ENCODE results near the gene NPAS1. TPM values are rescaled to one million over a fixed set of nuclear protein-coding genes. Genes with fewer than 3 reads are reported as not detected.

Gene NPAS1
- total and polyA plus RNA-seq, 2 of the 8 experiments (the other 6 are each of a cell fraction or from before 2014, with no cell fraction given) = 9.9 to 13.9 TPM

DNA sequence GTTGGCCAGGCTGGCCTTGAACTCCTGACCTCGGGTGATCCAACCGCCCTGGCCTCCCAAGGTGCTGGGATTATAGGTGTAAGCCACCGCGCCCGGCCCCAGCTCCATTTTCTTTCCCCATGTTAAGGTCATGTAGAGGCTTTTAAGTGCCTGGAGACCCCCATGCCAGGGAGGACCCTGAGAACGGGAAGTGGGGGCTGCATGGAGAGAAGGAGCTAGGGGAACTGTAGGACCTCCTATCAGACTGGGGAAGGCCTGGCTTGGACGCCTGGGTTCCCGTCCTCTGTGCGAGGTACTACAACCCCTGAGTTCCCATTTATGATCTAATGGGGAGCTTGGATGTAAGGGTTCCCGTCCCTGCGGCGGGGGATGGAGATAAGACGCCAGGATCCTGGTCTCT, 714 bp upstream of the NPAS1 start (continued):
- TF ChIP-seq NANOG (IDR thresholded peaks at IDR 0.05; ENCODE audit: insufficient read depth, low read depth, low read length, poor library complexity, severe bottlenecking) (no peak), EZH2 (IDR thresholded peaks at IDR 0.05; ENCODE audit: low read depth, low read length, severe bottlenecking) (no peak), JUN (IDR thresholded peaks at IDR 0.05; ENCODE audit: low read depth, low read length) (no peak)
